KMS-11 (cell line): ENCODE data around the gene KDELR1.
A peak's percentile ranks its signal among the peaks of the same experiment; 100 is the strongest.

Source experiments
- H2AFZ ChIP-seq: fragments of 200-600 bp; sonication (generic); 2 replicates; pipeline ENCODE4 v1.6.1; 2016; ENCODE audit warnings: antibody characterized with exemption, mixed run types, low read depth
- H3K27ac ChIP-seq: fragments of 200-600 bp; sonication (generic); 2 replicates; pipeline ENCODE4 v1.6.1; 2016; ENCODE audit warnings: mild to moderate bottlenecking, mixed run types
- H3K27me3 ChIP-seq: fragments of 200-600 bp; sonication (generic); 2 replicates; pipeline ENCODE4 v1.6.1; 2017; ENCODE audit warnings: mild to moderate bottlenecking, low read depth, mixed run types, moderate library complexity; ENCODE audit not compliant: insufficient read depth
- H3K36me3 ChIP-seq: fragments of 200-600 bp; sonication (generic); 2 replicates; pipeline ENCODE4 v1.6.1; 2017; ENCODE audit warnings: mild to moderate bottlenecking, mixed run types; ENCODE audit not compliant: insufficient read depth
- H3K4me1 ChIP-seq: fragments of 200-600 bp; sonication (generic); 2 replicates; pipeline ENCODE4 v1.6.1; 2016; ENCODE audit warnings: mild to moderate bottlenecking, low read depth, mixed run types; ENCODE audit not compliant: poor library complexity, severe bottlenecking
- H3K4me2 ChIP-seq: fragments of 200-600 bp; sonication (generic); 2 replicates; pipeline ENCODE4 v1.7.0; 2016; ENCODE audit warnings: mild to moderate bottlenecking, mixed run types
- H3K4me3 ChIP-seq: fragments of 200-600 bp; sonication (generic); IDR thresholded peaks from 2 replicates; pipeline ENCODE4 v1.6.1; 2017; ENCODE audit warnings: low read depth, low read length, mixed read lengths; ENCODE audit not compliant: insufficient read depth
- H3K79me2 ChIP-seq: fragments of 200-600 bp; sonication (generic); 2 replicates; pipeline ENCODE4 v1.6.1; 2016; ENCODE audit warnings: low read depth, mixed run types; ENCODE audit not compliant: insufficient read depth
- H3K9ac ChIP-seq: fragments of 200-600 bp; sonication (generic); 2 replicates; pipeline ENCODE4 v1.6.1; 2016; ENCODE audit warnings: mild to moderate bottlenecking, mixed run types
- H4K20me1 ChIP-seq: fragments of 200-600 bp; sonication (generic); 2 replicates; pipeline ENCODE4 v1.6.1; 2016; ENCODE audit warnings: mild to moderate bottlenecking, mixed run types; ENCODE audit not compliant: insufficient read depth
- CTCF ChIP-seq: fragments of 200-600 bp; sonication (generic); conservative IDR thresholded peaks from 2 replicates; pipeline ENCODE4 v1.6.1; 2017; ENCODE audit warnings: low read depth, mild to moderate bottlenecking, antibody characterized with exemption, low read length, moderate library complexity, mixed read lengths

Gene KDELR1

DNA sequence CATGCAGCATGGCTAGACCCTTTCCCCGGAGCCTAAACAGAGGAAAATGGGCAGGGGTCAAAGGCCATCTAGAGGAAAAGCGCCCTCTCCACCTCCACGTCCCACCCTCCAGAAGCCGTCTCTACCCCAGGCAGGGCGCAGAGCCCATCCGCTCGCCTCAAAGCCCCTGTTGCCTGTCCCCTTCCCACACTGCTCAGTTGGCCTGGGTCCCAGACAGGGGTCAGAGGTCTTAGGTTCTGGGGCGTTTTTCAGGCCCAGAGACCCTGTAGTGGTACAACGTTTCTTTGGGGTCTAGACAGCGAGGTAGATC is 27.9 kb downstream of the KDELR1 start:
- no peak overlapping the region for H3K4me3 ChIP-seq
- no peaks in the 10 kb centered on the region for H4K20me1 ChIP-seq
- peaks cover 14% of the 10 kb centered on the region for H3K4me1 ChIP-seq
- TF ChIP-seq CTCF, result no peak
- peak overlapping the region; percentile 74 for H3K9ac ChIP-seq
- no peaks in the 10 kb centered on the region for H3K27me3 ChIP-seq
- peak overlapping the region; percentile 83 for H3K27ac ChIP-seq
- no peaks in the 10 kb centered on the region for H3K79me2 ChIP-seq
- H2AFZ ChIP-seq, result peak overlapping the region; percentile 78
- H3K36me3 ChIP-seq, result no peaks in the 10 kb centered on the region
- H3K4me2 ChIP-seq, result peak overlapping the region; percentile 99

- H3K27me3 ChIP-seq, result no peaks in the 10 kb centered on the region
- peak overlapping the region; percentile 83 for H3K27ac ChIP-seq
- no peaks in the 10 kb centered on the region for H3K36me3 ChIP-seq
- H3K4me1 ChIP-seq, result peaks cover 14% of the 10 kb centered on the region
- peak overlapping the region; percentile 78 for H2AFZ ChIP-seq
- peak overlapping the region; percentile 99 for H3K4me2 ChIP-seq
- no peaks in the 10 kb centered on the region for H3K79me2 ChIP-seq
- TF ChIP-seq CTCF, result no peak
- H4K20me1 ChIP-seq, result no peaks in the 10 kb centered on the region
- H3K9ac ChIP-seq, result peak overlapping the region; percentile 74
- no peak overlapping the region for H3K4me3 ChIP-seq
Measured at GRCh38 chr19:48362716-48363499, 28.4 kb downstream of the KDELR1 start.

GRCh38 chr19:48361912-48362311 is 29.4 kb downstream of the KDELR1 start:
- Histone ChIP-seq H2AFZ (no peak overlapping the region), H3K4me2 (no peak overlapping the region), H4K20me1 (no peaks in the 10 kb centered on the region), H3K79me2 (no peaks in the 10 kb centered on the region), H3K9ac (no peak overlapping the region), H3K36me3 (no peaks in the 10 kb centered on the region), H3K4me1 (peaks cover 14% of the 10 kb centered on the region), H3K27ac (no peak overlapping the region), H3K27me3 (no peaks in the 10 kb centered on the region), H3K4me3 (no peak overlapping the region)
- TF ChIP-seq CTCF, result no peak

DNA sequence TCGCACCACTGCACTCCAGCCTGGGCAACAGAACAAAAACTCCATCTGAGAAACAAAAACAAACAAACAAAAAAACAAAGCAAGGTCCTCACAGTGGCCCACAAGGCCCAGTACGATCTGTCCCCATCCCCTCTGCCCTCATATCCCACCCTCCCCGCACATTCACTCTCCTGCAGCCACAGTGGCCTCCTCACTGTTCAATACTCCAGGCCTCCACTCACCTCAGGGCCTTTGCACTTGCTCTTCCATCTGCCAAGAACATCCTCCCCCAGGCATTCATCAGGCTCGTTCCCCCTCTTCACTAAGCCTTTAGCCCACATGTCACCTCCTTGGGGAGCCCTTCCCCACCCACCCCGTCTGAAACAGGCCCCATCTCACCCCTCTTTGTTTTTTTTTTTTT is 32.2 kb downstream of the KDELR1 start:
- no peaks in the 10 kb centered on the region for H3K27me3 ChIP-seq
- no peak overlapping the region for H3K27ac ChIP-seq

More for the DNA sequence above, 32.2 kb downstream of the KDELR1 start:
- Histone ChIP-seq H3K79me2 (no peaks in the 10 kb centered on the region), H3K36me3 (no peaks in the 10 kb centered on the region), H3K4me2 (no peak overlapping the region), H3K4me1 (peaks cover 6% of the 10 kb centered on the region), H4K20me1 (no peaks in the 10 kb centered on the region), H3K4me3 (no peak overlapping the region), H2AFZ (no peak overlapping the region), H3K9ac (no peak overlapping the region)
- no peak for TF ChIP-seq CTCF
